Peyer's patch (tissue), 4 donors: ENCODE results near the gene CTDNEP1. TPM values are rescaled to one million over a fixed set of nuclear protein-coding genes. Genes with fewer than 3 reads are reported as not detected.

Experiments
- DNase-seq, 3 donors: peaks; one replicate each; pipeline ENCODE4 v3.0.0-alpha.2; 2017 to 2019
- H3K27ac ChIP-seq, 4 donors: fragments of 200-600 bp; sonication (generic); one replicate each; pipeline ENCODE4 v1.5.1; 2016 to 2019
- H3K27me3 ChIP-seq, 2 donors: fragments of 200-600 bp; sonication (generic); one replicate each; pipeline ENCODE4 v1.5.1; 2019
- H3K36me3 ChIP-seq, 3 donors: fragments of 200-600 bp; sonication (generic); one replicate each; pipeline ENCODE4 v1.5.1; 2016 to 2019
- H3K4me1 ChIP-seq, 4 donors: fragments of 200-600 bp; sonication (generic); one replicate each; pipeline ENCODE4 v1.5.1; 2016 to 2019
- H3K4me3 ChIP-seq, 4 donors: fragments of 200-600 bp; sonication (generic); 1 replicate in 3 of 4; 2 replicates in 1 of 4; pipeline ENCODE4 v1.5.1; 2016 to 2019; ENCODE audit warnings: mild to moderate bottlenecking in 1 of 4
- H3K9me3 ChIP-seq, 4 donors: fragments of 200-600 bp; sonication (generic); one replicate each; pipeline ENCODE4 v1.5.1; 2016 to 2019; ENCODE audit warnings: mild to moderate bottlenecking in 1 of 4
- CTCF ChIP-seq, 6 experiments: fragments of 450-650 bp in 4 of 6; fragments of 200-600 bp in 2 of 6; sonication (generic) in 1 of 6; IDR thresholded peaks; one replicate each; pipeline ENCODE4 v1.5.1; 2017 to 2019; ENCODE audit warnings: antibody characterized with exemption in 6 of 6, mild to moderate bottlenecking in 3 of 6, moderate library complexity in 1 of 6
- POLR2A ChIP-seq, 2 donors: fragments of 450-650 bp; IDR thresholded peaks; one replicate each; pipeline ENCODE4 v1.5.1; 2017; ENCODE audit warnings: antibody characterized with exemption in 2 of 2, mild to moderate bottlenecking in 2 of 2, moderate library complexity in 2 of 2
- total RNA-seq, 4 donors: library from RNA; depleted of rRNA; stranded (reverse); fragments of >200 nt; gene quantifications; one replicate each; pipeline ENCODE4 v1.1.0, GENCODE V29; 2016

CTDNEP1 gene
- total RNA-seq, 4 donors from 2014 or later: 55.3 to 86.9 (median 76.4) TPM

GRCh38 chr17:7222972-7223292 lies 28.6 kb downstream of the CTDNEP1 start:
- Histone ChIP-seq H3K27me3 (no peaks in the 10 kb centered on the region), H3K4me1 (peaks cover 5 to 33% (median 13%) of the 10 kb centered on the region in 4 donors), H3K4me3 (no peak overlapping the region), H3K9me3 (no peaks in the 10 kb centered on the region), H3K27ac (peak overlapping the region in 1 of 4 donors; percentile 100), H3K36me3 (peaks cover 0 to 63% (median 0%) of the 10 kb centered on the region in 3 donors)
- DNase-seq: no peak
- no peak for TF ChIP-seq CTCF (IDR thresholded peaks at IDR 0.05)
- no peak for TF ChIP-seq POLR2A (IDR thresholded peaks at IDR 0.05)

GRCh38 chr17:7222093-7222971 lies 29.2 kb downstream of the CTDNEP1 start:
- TF ChIP-seq POLR2A (IDR thresholded peaks at IDR 0.05) (no peak), CTCF (IDR thresholded peaks at IDR 0.05) (no peak)
- no peak for DNase-seq
- H3K4me1 ChIP-seq: peaks cover 5 to 33% (median 13%) of the 10 kb centered on the region in 4 donors
- no peaks in the 10 kb centered on the region for H3K27me3 ChIP-seq
- H3K4me3 ChIP-seq: peak overlapping the region in 1 of 4 donors; percentile 92
- peak overlapping the region in 1 of 4 donors; percentile 100 for H3K27ac ChIP-seq
- no peaks in the 10 kb centered on the region for H3K9me3 ChIP-seq
- H3K36me3 ChIP-seq: peaks cover 0 to 57% (median 0%) of the 10 kb centered on the region in 3 donors

GRCh38 chr17:7221278-7222092 lies 30.0 kb downstream of the CTDNEP1 start:
- peaks cover 0 to 49% (median 0%) of the 10 kb centered on the region in 3 donors for H3K36me3 ChIP-seq
- H3K9me3 ChIP-seq: no peaks in the 10 kb centered on the region
- peaks cover 5 to 39% (median 13%) of the 10 kb centered on the region in 4 donors for H3K4me1 ChIP-seq
- H3K27ac ChIP-seq: peak overlapping the region; percentile 91 to 100 (median 94)
- H3K27me3 ChIP-seq: no peaks in the 10 kb centered on the region
- H3K4me3 ChIP-seq: peak overlapping the region in 2 of 4 donors; percentile 75 to 92
- TF ChIP-seq CTCF (IDR thresholded peaks at IDR 0.05): no peak
- no peak for TF ChIP-seq POLR2A (IDR thresholded peaks at IDR 0.05)
- DNase-seq: no peak

- Histone ChIP-seq H3K27ac (peak overlapping the region; percentile 91 to 100 (median 94)), H3K9me3 (no peaks in the 10 kb centered on the region), H3K27me3 (no peaks in the 10 kb centered on the region), H3K36me3 (peaks cover 0 to 41% (median 0%) of the 10 kb centered on the region in 3 donors), H3K4me1 (peaks cover 5 to 47% (median 13%) of the 10 kb centered on the region in 4 donors), H3K4me3 (peak overlapping the region; percentile 67 to 92 (median 78))
- DNase-seq: peak; percentile 57 to 84 (median 79)
- TF ChIP-seq CTCF (IDR thresholded peaks at IDR 0.05) (peak in 5 of 6 experiments; percentile 41 to 74 (median 63)), POLR2A (IDR thresholded peaks at IDR 0.05) (peak in 1 of 2 donors; percentile 32)
Measured at GRCh38 chr17:7220593-7221277, 30.8 kb downstream of the CTDNEP1 start.
